HEK293T (cell line): ENCODE data around the gene RIPOR2.

Source experiments
- BHLHE40 ChIP-seq: fragments of 450-650 bp; IDR thresholded peaks from 2 replicates; pipeline ENCODE4 v1.6.1; 2016; ENCODE audit warnings: mild to moderate bottlenecking, moderate library complexity, borderline replicate concordance
- FOXA1 ChIP-seq: fragments of 450-650 bp; IDR thresholded peaks from 2 replicates; pipeline ENCODE4 v1.6.1; 2016; ENCODE audit warnings: mild to moderate bottlenecking
- FOXK2 ChIP-seq: fragments of 450-650 bp; IDR thresholded peaks from 2 replicates; pipeline ENCODE4 v1.6.1; 2016; ENCODE audit warnings: mild to moderate bottlenecking
- LEF1 ChIP-seq: fragments of 450-650 bp; IDR thresholded peaks from 2 replicates; pipeline ENCODE4 v1.6.1; 2017; ENCODE audit warnings: mild to moderate bottlenecking, borderline replicate concordance
- PKNOX1 ChIP-seq: fragments of 450-650 bp; IDR thresholded peaks from 2 replicates; pipeline ENCODE4 v1.6.1; 2016
- SP1 ChIP-seq: fragments of 450-650 bp; IDR thresholded peaks from 2 replicates; pipeline ENCODE4 v1.6.1; 2017

- TF ChIP-seq SP1 (no peak), FOXA1 (no peak), PKNOX1 (no peak), BHLHE40 (no peak), FOXK2 (no peak), LEF1 (no peak)
These were observed 156.9 kb downstream of the RIPOR2 start for GRCh38 chr6:24778878-24779277.
